Fibroblast of skin of left biceps (primary cell): ENCODE data around the gene MAP2K1.
"Not testable (repeated sequence)": the region's sequence is repeated elsewhere in the genome, so short reads cannot be mapped to it uniquely, and the experiment has no call there.

Experiments
- DNase-seq, 2 experiments: peaks; one replicate each; pipeline ENCODE4 v3.0.0-alpha.2; 2013; ENCODE audit warnings: low read depth in 2 of 2

Gene MAP2K1

GRCh38 chr15:66386204-66387123 lies at the start of gene MAP2K1:
MAP2K1 (plus strand) TSS chr15:66386912; CDS start chr15:66387348, 436 bp downstream.
- peak; percentile 92 to 93 for DNase-seq

- not testable (repeated sequence) for DNase-seq
Measured at GRCh38 chr15:66348530-66348929, 38.2 kb upstream of the MAP2K1 start.

GRCh38 chr15:66356077-66356358 lies 30.7 kb upstream of the MAP2K1 start:
- no peak for DNase-seq

DNA sequence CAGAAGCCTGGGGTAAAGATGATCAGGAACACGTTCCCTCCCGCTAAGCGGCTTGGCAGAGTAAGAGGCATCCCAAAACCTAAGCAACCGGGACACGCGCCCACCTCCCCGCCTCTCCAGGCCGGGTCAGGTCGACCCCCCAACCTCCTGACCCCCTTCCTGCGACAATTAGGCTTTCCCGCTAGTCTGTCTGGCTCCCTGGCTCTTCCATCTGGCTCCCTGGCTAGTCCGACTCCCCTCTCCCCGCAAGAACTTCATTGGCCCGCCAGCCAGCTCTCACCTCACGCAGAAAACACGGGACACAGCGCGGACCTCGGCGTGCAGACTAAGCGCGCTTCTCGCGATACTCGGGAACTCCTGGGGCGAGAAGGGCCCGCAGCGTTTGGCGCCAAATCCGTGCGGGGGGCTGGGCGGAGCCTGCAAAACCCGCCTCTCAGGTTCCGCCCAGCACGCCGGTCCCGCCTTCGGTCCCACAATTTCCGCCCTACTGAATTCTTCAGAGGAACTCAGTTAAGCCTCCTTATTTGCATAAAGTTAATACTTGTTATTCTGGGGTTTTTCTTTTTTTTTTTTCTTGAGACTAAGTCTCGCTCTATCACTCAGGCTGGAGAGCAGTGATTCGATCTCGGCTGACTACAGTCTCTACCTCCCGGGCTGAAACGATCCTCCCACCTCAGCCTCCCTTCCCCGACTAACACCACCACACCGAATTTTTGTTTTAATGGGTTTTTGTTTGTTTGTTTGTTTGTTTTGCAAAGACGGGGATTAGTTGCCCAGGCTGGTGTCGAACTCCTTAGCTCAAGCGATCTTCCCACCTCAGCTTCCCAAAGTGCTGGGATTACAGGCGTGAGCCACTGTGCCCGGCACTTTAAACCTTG lies 30.1 kb upstream of the MAP2K1 start, which contains the start of gene TIPIN:
Gene TIPIN, minus strand, starts transcription at position 327 of the 878 bp plus-strand sequence. CDS start 3,738 bp downstream, outside the sequence.
- DNase-seq = peak; percentile 91 to 92

GRCh38 chr15:66359740-66360139 lies 27.0 kb upstream of the MAP2K1 start:
- DNase-seq = no peak

- not testable (repeated sequence) for DNase-seq
Measured at GRCh38 chr15:66361745-66362460, 24.8 kb upstream of the MAP2K1 start.

DNA sequence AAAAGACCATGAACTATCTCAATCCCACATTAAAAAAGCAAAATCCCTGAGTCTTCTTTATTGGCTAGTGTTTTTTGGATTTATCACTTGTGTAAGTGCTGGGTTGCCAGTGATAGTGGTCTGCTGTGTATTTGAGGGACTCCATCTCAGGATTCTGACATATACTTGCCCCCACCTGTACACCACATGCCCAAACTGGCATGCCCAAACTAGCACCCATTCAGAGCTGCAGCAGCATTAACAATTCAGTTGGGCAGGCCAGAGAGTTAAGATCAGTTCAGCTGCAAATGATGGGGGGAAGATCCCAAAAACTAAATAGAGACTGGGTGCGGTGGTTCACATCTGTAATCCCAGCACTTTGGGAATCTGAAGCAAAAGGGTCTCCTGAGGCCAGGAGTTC lies 23.9 kb upstream of the MAP2K1 start:
- DNase-seq = no peak

GRCh38 chr15:66364944-66365528 lies 21.7 kb upstream of the MAP2K1 start:
- no peak for DNase-seq

DNA sequence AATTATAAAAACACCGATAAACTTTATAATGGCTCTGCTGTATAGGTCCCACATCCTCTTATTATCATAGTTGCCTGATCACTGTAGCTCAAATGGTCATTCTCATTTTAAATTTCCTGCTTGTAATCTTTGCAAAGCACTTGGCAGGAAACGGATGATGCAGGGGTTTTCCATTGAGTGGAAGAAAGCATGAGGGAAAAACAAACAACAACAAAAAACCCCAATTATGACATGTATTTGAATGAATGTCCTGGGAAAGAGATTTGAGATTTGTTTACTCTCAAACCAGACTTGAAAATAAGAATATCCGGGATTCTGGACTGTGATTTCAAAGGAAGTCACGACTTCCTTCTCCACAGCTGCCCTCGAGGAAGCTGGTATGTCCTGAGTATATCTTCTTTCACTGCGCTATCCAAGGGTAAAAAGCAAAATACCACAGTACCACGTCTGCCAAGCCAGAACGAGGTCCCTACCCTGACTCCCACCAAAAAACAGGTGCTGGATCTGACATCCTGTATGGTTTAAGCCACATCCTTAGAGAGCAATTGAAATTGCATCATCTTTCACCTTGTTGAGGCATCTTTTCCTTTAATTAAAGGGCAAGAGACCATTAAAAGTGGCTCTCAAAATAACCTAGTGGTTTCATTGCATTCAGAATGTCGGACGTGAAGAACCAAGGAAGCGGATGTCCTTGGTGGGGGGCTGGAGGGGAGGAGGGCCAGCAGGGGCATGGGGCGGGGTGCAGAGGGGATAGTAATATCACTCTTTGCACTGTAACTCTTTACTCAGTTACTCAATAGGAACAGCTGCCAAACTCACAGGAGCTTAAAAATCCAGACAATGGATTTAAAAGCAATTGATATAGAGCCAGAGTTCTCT lies 16.7 kb upstream of the MAP2K1 start:
- DNase-seq = no peak

- no peak for DNase-seq
Measured at GRCh38 chr15:66374179-66374578, 12.5 kb upstream of the MAP2K1 start.

DNA sequence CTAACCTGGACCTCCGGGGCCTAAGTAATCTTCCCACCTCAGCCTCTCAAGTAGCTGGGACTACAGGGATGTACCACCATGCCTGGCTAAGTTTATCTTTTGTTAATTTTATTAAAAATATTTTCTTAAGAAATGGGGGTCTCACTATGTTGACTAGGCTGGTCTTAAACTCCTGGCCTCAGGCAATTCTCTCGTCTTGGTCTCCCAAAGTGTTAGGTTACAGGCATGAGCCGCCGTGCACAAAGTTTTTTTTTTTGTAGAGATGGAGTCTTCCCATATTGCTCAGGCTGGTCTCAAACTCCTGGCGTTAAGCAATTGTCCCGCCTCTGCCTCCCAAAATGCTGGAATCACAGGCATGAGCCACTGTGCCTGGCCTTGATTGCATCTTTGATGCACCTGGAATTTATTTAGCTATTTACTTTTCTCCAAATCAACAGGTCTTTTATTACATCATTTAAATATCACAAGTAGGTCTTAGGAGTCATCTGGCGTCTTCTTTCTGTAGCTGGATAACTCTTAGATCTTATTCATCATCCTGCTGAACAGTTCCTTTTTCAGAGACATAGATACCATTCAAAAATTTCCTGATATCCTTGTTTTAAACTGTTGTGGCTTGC lies 7.8 kb upstream of the MAP2K1 start:
- DNase-seq = no peak

GRCh38 chr15:66381376-66381775 lies 5.3 kb upstream of the MAP2K1 start:
- DNase-seq = not testable (repeated sequence)

DNA sequence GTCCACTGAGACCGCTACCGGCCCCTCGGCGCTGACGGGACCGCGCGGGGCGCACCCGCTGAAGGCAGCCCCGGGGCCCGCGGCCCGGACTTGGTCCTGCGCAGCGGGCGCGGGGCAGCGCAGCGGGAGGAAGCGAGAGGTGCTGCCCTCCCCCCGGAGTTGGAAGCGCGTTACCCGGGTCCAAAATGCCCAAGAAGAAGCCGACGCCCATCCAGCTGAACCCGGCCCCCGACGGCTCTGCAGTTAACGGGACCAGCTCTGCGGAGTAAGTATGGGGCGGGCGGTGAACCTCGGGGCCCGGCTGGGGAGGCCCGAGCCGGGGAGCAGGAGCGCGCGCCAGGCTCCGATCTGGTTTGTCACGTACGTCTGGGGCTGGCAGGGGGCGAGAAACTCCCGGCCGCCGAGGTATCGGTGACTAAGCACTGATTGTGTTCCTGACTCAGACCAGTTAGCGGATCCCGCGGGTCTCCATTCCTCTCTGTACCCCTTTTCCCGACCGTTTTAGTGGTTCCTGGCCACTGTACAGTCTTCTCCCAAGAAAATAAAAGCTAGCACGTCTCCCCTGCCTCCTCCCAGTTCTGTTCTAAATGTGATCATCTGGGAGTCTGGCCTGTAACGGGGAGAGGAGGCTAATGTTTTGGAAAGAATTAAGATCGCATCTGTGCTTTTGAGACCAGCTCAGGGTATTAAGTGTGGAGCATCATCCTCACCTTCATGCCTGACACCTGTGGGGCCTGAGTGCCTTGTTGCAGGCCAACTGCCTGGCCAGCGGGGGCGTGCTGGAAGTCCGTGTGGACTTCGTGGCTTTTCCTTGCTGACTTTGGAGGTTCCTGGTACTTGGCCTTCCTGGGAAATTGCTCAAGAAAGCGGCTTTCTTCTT lies 691 bp downstream of the MAP2K1 start:
- DNase-seq = no peak

DNA sequence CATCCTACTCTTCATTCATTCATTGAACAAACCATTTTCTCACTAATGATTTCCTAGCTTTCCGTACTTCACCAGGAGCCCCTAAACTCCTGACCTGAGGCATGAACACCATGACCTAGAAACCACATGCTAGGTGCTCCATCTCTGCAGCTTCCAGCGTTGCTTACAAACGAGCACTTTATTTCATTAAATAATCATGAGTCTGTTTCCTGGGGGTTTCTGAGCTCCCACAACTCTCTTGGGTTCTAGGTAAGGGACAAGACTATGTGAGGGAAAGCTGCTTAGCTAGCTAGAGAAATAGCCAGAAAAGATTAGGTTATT lies 1.3 kb downstream of the MAP2K1 start:
- DNase-seq = no peak

GRCh38 chr15:66388576-66388975 lies 1.9 kb downstream of the MAP2K1 start:
- no peak for DNase-seq

GRCh38 chr15:66389098-66389858 lies 2.6 kb downstream of the MAP2K1 start:
- DNase-seq = no peak

DNA sequence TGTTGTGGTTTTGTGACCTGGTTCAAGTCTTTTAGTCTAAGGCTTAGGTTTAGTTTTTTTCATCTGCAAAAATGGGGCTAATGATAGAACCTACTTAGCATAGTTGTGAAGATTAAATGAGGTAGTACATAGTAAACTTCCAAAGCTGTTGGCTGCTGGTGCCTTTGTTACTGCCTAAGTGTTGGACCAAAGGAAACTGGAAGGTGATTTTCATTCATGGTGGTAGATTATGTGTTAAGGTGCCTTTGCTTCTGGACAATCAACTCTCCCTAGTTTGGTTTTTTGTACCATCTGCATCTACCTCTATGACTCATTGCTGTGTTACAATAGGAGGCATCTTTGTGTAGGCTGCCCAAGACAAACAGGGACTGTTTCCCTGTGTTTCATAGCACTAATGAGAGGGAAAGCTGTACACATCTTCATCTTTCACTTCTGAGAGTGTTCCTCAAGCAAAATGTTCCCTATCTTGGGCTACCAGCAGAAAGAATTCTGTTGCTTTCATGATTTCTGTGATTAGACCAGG lies 3.2 kb downstream of the MAP2K1 start:
- DNase-seq = no peak

DNA sequence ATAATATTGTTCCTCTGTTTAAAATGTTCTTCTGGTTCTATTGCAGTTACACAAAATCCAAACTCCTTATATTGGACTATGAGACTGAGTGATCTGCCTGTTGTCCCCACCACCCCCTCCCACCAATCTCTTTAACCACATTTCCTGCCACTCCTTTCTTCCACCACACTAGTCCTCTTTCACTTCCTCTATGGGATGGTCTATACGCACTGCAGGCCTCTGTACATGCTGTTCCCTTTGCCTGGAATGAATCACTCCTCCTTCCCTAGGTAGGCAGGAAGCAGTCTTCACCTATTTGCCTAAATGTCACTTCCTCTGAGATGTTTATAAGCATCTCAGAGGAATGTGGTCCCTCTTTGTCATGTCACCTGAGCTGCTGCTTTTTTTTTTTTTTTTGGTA lies 4.0 kb downstream of the MAP2K1 start:
- DNase-seq = no peak
